GM21619 (cell line): ENCODE data around the gene ABHD12B.
"Not testable (repeated sequence)": the region's sequence is repeated elsewhere in the genome, so short reads cannot be mapped to it uniquely, and the experiment has no call there.

Experiments used
- ATAC-seq: cut with Tn5 transposase; IDR thresholded peaks from one replicate; pipeline ENCODE4 v1.9.1; 2021; ENCODE audit not compliant: unreplicated experiment

Gene ABHD12B

DNA sequence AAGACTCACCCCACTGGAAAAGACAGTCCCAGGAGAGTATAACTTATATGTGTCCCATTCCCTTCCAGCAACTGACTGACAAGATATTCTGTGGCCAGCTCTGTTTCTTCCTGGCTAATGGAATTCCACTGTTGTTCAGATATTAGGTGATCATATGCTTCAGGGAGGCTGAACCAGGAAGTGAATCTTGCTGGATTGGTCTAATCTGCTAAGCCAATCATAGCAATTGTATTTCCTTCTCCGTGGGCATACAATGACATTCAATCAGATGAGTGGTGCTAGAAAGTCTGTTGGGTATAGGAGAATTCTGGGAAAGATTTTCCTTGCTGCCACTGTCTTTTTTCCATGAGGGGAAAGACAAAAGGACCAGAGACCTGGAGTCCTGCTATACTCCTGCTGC, 60.3 kb downstream of the ABHD12B start:
- no peak for ATAC-seq

DNA sequence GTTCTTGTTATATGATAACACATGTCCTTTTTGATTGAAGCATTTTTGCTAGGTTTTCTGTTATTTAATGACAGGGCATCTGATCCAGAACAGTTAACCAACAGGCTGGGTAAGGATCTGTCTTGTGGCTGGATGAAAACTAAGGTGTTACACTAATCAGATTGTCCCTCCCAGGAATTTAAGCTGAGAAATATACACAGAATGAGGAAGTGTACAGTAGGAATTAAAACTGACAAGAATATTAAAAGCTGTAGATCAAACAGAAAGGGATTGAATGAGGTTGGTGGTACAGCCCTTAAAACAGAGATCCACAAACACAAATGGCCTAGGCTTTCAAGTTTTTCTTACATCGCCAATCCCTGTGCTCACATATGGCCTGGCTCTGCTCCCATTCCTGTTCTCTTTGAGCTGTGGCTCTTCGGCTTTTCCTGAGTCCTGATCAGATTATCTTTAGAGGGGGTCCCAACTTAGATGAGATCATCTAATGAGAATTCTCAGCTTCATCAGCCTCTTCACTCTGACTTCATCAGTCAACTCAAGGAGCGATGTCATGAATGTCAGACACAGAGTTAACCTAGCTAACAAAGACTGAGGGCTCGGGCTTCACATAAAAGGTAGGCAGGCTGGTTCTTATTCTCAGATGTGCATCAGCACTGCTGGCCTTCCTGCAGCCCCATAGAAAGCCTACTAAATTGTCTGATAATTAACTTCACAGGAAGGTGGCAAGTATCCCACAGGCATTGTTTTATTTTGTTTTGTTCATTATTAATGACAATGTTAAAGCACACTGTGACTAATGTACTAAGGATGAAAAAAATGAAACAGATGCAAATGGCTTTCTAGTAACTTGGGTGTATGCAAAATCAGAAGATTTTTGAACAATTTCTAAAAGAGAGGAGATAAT, 61.0 kb downstream of the ABHD12B start:
- ATAC-seq: no peak

DNA sequence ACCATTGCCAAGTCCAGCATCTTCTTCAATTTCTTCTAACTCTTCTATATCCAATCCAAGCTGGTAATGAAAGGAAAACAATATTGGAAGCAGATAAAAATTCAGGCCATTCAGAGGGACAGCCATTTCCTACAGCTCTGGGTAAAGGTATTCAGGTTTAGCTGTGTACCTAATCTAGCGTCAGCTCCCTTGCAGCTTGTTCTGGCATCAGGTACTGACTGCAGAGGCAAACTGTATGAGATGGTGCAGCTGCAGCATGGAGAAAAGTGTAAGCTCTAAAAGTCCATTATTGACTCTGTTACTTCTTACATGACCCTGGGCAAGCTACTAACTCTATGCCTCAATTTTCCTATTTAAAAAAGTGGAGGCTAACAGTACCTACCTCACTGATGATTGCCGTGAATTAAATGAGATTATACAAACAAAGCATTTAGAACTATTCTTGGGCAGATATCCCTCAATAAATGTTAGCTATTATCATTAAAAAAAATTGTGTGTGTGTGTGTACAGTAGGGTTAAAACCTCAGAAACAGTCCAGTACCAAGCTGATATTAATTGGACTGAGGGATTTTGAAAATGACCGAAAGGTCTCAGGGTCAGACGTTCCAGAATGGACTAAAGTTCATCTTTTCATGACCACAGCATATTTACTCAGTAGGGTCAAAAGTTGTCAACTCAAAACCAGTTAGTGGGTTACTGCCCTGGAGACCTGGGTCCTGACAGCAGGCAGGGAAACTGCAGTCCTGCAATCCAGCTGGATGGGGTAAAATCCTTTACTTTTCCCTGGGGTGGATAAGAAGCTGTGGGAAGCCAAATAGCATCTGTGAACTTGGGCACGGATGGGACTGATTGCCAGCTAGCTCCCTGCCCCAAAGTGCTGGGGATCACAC, 63.5 kb downstream of the ABHD12B start:
- ATAC-seq: no peak

DNA sequence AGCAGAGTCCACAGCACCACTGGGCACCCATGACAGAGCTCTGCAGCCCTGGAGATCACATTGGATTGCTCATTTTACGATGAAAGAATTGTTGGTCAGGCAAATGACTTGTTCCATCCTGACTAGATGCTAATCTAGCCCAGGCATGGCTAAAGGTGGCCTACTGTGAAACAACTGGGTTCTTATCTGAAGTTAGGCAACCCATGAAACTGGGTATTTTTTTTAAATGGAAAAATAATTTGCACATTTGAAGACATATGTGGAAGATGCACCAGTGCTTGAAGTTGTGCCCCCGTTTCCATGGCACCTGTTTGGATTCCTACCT, 64.1 kb downstream of the ABHD12B start:
- ATAC-seq: no peak

DNA sequence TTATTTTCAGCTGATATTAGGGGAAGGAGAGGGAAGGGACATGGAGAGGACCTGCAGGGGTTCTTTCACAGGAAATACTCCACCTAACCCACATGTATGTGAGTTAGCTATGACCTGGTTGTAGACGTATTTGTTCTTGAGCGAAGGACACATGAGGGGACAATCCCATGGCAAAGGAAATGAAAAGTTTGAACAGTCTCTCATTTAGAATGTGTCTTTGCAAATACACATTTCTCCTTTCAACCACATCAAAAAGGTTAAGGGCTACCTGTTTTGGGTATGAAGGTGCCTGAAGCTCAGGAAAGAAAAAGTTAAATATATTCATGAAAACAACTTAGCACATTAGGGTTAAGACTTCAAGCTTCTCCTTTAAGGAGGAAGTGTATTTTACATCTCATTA, 65.0 kb downstream of the ABHD12B start:
- no peak for ATAC-seq

DNA sequence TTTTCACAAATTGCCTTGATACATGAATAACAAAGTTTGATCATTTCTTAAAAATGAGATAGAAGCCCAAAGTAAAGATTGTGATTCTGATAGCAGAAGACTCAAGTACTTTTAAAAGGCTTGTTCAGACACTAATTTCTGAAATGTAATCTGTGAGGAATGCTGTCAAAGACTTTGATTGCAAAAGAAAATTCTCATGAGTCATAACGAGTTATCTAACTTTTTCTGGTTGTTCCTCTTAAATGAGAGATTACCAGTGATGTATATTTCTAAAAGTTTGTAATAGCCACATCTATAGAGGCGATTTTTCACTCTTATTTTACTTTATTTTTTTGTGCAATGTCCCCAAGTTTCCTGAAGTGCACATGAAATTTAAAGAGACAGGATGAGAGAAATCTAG, 65.5 kb downstream of the ABHD12B start:
- ATAC-seq: no peak

DNA sequence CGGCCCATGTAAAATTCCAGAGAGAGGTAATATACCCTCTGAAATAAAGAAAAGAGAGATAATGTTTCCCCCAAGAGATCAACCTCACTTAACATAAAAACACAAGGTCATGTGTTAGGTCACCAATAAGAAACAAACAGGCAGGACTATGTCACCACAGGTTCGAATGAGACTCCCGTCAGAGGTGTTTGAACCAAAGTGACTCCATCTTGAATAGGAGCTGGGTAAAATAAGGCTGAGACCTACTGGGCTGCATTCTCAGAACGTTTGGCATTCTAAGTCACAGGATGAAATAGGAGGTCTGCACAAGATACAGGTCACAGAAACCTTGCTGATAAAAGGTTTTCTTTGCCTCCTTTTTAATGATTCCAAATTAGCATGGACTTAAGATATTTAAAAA, 65.9 kb downstream of the ABHD12B start:
- no peak for ATAC-seq

DNA sequence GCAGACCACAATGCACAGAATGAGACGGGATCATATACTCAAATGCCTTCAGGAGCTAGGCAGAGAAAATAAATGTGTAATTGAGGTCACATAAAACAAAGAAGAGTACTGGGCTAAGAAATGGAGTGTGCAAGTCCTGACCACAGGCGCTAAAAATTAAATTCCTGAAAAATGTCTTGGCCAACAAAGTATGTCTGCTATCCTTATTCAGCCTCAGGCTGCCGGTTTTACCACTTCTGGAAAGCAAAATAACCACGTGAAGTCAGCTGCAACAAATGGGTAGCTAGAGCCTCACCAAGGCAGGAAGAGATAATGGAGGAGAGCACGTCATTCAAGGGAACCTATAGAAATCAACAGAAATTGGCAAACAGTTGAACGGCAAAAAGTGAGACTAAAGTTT, 69.3 kb downstream of the ABHD12B start:
- no peak for ATAC-seq

DNA sequence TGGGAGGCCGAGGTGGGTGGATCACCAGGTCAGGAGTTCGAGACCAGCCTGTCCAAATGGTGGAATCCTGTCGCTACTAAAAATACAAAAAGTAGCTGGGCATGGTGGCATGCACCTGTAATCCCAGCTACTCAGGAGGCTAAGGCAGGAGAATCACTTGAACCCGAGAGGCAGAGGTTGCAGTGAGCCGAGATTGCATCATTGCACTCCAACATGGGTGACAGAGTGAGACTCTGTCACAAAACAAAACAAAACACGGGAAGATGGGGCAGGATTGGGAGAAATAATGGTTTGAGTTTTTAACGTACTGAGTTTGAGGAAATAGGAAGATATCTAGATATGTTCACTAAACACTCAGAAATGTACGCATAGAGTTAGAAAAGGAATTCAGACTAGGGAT, 69.8 kb downstream of the ABHD12B start:
- not testable (repeated sequence) for ATAC-seq

DNA sequence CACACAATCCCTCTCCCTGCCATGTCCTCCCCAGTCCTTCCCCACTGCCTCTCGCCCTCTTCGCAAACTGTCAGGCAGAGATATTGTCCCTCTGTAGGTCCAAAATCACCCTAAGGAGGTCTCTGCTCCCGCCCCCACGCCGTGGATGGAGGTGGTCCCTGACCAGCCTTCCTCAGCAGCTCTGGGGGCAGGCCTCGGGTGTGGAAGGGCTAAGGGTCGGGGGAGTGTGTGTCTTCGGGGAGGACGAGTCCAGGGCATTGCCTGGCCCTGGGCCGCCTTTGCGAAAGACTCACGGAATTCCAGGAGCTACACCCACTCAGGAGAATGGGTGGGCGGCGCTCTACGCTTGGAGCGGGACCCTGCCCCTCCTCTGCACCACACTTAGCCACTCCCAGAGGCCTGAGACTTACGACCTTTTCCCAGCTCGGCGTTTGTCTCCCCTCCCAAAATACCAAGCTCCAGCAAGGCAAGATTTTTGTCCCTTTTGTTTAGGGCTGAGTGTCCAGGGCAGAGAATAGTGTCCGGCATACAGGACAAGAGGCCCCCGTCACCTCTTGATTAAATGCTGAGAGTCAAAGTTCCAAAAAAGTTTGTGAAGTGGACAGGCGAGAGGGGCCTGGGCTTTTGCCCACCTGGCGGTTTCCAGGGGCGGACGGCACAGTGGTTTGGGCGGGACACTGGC, 71.5 kb downstream of the ABHD12B start:
- no peak for ATAC-seq

DNA sequence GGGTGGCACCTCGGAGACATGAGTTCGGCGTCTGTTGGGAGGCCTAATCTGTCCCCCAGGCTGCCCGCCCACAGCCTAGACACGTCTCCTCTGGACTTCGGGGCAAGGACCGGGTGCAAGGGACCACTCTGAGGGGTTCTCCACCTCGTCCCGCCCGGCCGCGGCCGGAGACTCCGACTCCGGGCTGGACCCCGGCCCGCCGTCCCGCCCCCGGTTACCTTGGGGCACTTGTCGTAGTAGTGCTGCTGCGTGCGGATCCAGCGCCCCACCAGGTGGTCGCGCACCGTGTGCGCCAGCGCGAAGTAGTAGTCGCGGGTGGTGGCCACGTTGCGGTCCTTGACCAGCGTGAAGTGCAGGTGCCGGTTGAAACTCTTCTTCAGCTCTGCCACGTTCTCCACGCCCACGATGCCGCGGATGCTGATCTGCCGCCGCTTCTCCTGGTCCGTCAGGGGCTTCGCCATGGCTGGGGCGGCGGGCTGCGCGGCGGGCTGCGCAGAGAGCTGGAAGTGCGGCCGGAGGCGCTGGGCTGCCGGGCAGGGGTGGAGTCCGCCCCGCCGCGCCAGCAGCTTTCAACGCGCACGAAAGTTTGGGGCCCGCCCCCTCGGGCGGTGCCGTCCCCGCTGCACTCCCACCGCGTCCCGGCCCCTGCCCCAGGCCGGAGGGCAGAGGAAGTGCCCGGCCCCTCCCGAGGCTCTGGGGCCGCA, 72.2 kb downstream of the ABHD12B start, which contains the start of gene PYGL:
Gene PYGL, minus strand, starts transcription at position 541 of the 704 bp plus-strand sequence. Its CDS starts 80 bp downstream, at position 461.
- ATAC-seq: peak; percentile 53

DNA sequence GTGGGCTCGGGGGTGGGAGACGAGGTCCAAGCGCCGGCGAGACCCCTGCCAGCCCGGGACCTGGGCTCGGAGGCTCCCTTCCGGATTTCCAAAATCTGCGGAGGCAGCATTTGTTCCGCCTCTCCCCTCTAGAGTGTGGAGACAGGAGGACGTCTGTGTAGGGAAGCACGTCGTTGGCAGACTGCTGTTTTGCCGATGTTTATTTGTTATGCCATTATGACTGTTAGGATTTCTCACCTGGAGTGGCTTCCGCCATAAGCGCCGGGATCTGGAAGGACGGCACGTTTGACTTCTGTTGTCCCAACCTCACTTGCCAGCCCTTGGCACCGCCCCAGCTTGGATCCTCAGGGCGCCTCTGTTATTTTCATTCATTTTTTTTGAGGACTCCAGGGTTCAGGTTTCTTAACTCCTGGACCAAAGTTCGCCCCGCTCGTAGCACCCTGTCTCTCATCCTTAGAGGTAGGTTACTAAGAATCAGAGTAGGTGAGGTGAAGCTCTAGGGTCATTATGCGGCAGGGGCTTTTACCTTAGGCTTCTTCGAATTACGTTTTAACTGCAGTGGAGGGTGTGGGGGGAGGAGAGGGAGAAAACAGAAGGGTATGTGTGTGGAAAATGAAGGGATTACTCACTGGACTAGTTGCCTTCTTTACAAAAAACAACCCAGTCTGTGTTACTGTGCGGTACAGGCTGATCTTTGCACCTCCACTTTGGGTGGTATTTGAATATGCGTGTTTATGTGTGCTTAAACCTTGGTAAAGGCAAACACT, 73.0 kb downstream of the ABHD12B start:
- peak; percentile 19 for ATAC-seq

DNA sequence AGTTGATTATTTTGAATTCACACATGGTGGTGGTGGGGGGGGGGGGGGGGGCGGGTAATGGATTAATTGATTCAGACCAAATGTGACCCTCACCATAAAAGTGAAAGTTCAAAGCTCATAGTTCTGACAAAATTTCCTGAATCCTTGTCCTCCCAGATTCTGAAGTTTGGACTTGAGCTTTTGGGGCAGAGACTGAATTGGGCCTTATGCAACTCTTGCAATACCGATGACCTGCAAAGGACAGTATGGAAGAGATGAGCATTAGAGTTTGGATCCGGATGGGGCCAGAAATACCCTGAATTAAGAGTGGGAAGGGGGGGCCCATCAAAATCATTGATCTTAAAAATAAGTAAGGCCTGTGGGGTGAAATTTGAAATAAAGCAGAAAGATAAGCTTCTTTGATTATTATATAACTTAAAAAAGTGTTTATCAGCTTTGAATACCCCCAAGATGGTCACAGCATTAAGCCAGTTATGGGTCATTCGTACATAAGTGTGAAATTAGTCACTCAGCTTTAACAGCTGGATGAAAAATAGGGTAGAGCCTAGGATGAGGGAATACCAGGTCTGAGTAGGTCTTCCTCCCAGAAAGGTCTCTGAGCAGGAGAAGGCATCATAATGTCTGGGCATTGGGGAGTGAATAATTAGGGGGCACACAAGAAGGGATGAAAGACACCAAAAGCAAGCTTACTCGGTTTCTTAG, 74.5 kb downstream of the ABHD12B start:
- no peak for ATAC-seq

DNA sequence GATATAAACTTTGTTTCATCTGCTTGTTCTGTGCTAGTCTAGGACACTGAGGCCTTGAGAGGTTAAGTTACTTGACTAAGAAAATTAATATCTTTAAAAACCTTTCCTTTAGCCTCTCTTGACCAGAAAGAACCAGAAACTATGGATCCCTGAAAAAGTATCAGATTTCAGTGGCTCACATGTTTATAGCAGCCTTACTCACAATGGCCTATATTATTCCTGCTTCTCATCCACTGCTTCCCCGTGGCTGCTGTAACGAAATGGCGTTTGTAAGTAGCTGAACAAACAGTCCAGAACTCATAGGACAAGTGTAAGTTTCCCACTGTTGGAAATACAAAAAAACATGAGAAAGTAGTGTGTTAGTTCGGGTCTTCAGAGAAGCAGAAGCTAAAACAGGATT, 75.6 kb downstream of the ABHD12B start:
- ATAC-seq: no peak

DNA sequence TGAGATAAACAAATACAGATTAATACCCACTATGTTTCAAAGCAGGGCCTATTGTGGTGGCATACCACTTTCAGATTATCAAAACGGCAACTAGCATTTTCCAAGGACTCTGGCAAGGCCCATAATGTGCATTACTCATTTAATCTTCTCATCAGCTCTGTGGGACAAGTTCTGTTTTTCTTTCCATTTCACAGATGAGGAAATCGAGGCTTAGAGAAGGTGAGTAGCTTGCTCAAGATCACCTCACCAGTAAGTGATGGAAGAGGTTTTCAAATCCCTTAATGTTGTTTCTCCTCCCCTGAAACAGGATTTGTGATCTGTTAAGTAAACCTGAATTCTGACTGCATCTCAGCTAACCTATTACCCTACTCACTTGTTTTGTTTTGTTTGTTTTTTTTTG, 76.4 kb downstream of the ABHD12B start:
- no peak for ATAC-seq

DNA sequence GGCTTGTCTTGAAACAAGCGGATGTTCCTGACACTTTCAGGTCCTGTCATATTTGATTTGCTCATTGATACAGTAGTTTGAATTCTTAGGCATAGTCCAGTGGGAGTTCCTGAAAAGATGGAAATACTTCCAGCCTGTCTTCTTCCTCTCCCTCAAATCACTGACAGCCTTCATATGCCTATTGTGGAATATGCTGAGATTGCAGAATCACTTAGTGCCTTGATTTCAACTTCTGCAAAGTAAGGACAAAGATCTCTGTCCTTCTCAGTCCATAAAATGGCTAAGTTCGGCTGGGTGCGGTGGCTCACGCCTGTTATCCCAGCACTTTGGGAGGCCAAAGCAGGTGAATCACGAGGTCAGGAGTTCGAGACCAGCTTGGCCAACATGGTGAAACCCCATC, 79.2 kb downstream of the ABHD12B start:
- ATAC-seq: no peak

DNA sequence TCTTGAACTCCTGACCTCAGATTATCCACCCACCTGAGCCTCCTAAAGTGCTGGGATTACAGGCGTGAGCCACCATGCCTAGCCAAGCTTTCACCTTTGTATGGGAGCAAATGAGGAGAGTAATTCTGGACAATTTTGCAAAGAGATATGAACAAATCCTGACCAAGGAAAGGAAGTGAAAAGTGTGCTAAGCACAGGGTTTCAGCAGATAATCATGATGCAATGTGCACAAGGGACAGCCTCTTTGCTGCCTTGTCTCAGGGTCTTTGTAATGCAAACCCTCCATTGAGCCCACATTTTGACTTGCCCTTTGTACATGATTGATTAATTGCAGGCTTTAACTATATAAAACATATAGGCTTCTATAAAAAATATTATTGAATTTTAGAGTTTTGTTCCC, 81.6 kb downstream of the ABHD12B start:
- ATAC-seq: no peak
